HepG2 (cell line): ENCODE data around the gene ZNF287. TPM values are rescaled to one million over a fixed set of nuclear protein-coding genes. Genes with fewer than 3 reads are reported as not detected.
A peak's percentile ranks its signal among the peaks of the same experiment; 100 is the strongest.

Experiments
- FOXP1 ChIP-seq, 2 experiments: fragments of 450-650 bp in 1 of 2; IDR thresholded peaks; 2 replicates each; pipeline ENCODE4 v1.6.1; 2017 to 2018; ENCODE audit warnings: antibody characterized with exemption in 1 of 2
- HMGA1 ChIP-seq: sonication (generic); formaldehyde crosslinking; conservative IDR thresholded peaks from 2 replicates; pipeline ENCODE4 v1.4.0; 2020; ENCODE audit warnings: missing genetic modification reagents
- NCOR1 ChIP-seq: fragments of 200-600 bp; sonication (generic); IDR thresholded peaks from 2 replicates; pipeline ENCODE4 v1.7.0; 2017; ENCODE audit warnings: antibody characterized with exemption, low read length, borderline replicate concordance
- NFKB2 ChIP-seq: sonication (generic); formaldehyde crosslinking; IDR thresholded peaks from 2 replicates; pipeline ENCODE4 v1.4.0; 2020; ENCODE audit warnings: missing genetic modification reagents, borderline replicate concordance
- NR2F2 ChIP-seq: IDR thresholded peaks from 2 replicates; pipeline ENCODE4 v1.6.1; 2012; ENCODE audit warnings: low read depth, inconsistent platforms, borderline replicate concordance
- REPIN1 ChIP-seq: sonication (generic); formaldehyde crosslinking; IDR thresholded peaks from 2 replicates; pipeline ENCODE4 v1.8.0; 2022; ENCODE audit warnings: missing genetic modification reagents, low read depth, mild to moderate bottlenecking, borderline replicate concordance
- SMAD1 ChIP-seq: sonication (generic); formaldehyde crosslinking; IDR thresholded peaks from 2 replicates; pipeline ENCODE4 v1.4.0; 2020; ENCODE audit warnings: missing genetic modification reagents, low read depth, mild to moderate bottlenecking, borderline replicate concordance
- SMARCE1 ChIP-seq: fragments of 450-650 bp; IDR thresholded peaks from 2 replicates; pipeline ENCODE4 v1.6.1; 2017; ENCODE audit warnings: borderline replicate concordance
- ZNF326 ChIP-seq: sonication (generic); formaldehyde crosslinking; IDR thresholded peaks from 2 replicates; pipeline ENCODE4 v1.4.0; 2020; ENCODE audit warnings: missing genetic modification reagents, borderline replicate concordance
- ZNF383 ChIP-seq: sonication (generic); formaldehyde crosslinking; IDR thresholded peaks from 2 replicates; pipeline ENCODE4 v1.4.0; 2020; ENCODE audit warnings: missing genetic modification reagents, mild to moderate bottlenecking, borderline replicate concordance
- ZNF557 ChIP-seq: sonication (generic); formaldehyde crosslinking; IDR thresholded peaks from 2 replicates; pipeline ENCODE4 v1.4.0; 2020; ENCODE audit warnings: missing genetic modification reagents
- ZNF720 ChIP-seq: sonication (generic); formaldehyde crosslinking; IDR thresholded peaks from 2 replicates; pipeline ENCODE4 v1.4.0; 2020; ENCODE audit warnings: missing genetic modification reagents
- ZNF749 ChIP-seq: sonication (generic); formaldehyde crosslinking; IDR thresholded peaks from 2 replicates; pipeline ENCODE4 v1.8.0; 2022; ENCODE audit warnings: mild to moderate bottlenecking, missing genetic modification reagents, moderate library complexity, borderline replicate concordance
- ZNF83 ChIP-seq: sonication (generic); formaldehyde crosslinking; IDR thresholded peaks from 2 replicates; pipeline ENCODE4 v1.4.0; 2020; ENCODE audit warnings: missing genetic modification reagents, mild to moderate bottlenecking, borderline replicate concordance
- polyA plus RNA-seq, 8 experiments: library from polyadenylated mRNA; depleted of rRNA in 3 of 8; stranded (reverse) in 7 of 8; unstranded in 1 of 8; fragments of >200 nt; fragmentation: Illumina TruSeq in 4 of 8; extraction: Trizol in 4 of 8; gene quantifications; 2 replicates each; pipeline versions ENCODE4 v1.2.1 to v1.2.3, GENCODE V29; 2011 to 2016; ENCODE audit warnings: low read depth in 4 of 8, missing spikeins in 1 of 8, mixed read lengths in 1 of 8; ENCODE audit not compliant: insufficient read depth in 1 of 8
- total RNA-seq, 5 experiments: library from RNA; depleted of rRNA; stranded (reverse); fragments of >200 nt; fragmentation: Illumina TruSeq; extraction: Trizol; gene quantifications; 2 replicates each; pipeline ENCODE4 v1.2.3, GENCODE V29; 2016; ENCODE audit warnings: low read depth in 1 of 5
- TF ChIP-seq, protein P1 (sequence below): sonication (generic); formaldehyde crosslinking; IDR thresholded peaks from 2 replicates; pipeline ENCODE4 v1.4.0; 2020; ENCODE audit warnings: missing genetic modification reagents, borderline replicate concordance
- TF ChIP-seq, protein P2 (sequence below): sonication (generic); formaldehyde crosslinking; IDR thresholded peaks from 2 replicates; pipeline ENCODE4 v1.4.0; 2020; ENCODE audit warnings: missing genetic modification reagents
- TF ChIP-seq, protein P3 (sequence below): sonication (generic); formaldehyde crosslinking; IDR thresholded peaks from 2 replicates; pipeline ENCODE4 v1.5.1; 2020; ENCODE audit warnings: missing genetic modification reagents, mild to moderate bottlenecking, borderline replicate concordance
- TF ChIP-seq, protein P4 (sequence below): IDR thresholded peaks from 2 replicates; pipeline ENCODE4 v1.6.1; 2016; ENCODE audit warnings: missing genetic modification reagents, missing compliant biosample characterization
- TF ChIP-seq, protein P5 (sequence below): sonication (generic); formaldehyde crosslinking; IDR thresholded peaks from 2 replicates; pipeline ENCODE4 v1.4.0; 2020; ENCODE audit warnings: mild to moderate bottlenecking, missing genetic modification reagents
- TF ChIP-seq, protein P6 (sequence below): sonication (generic); formaldehyde crosslinking; IDR thresholded peaks from 2 replicates; pipeline ENCODE4 v1.4.0; 2020; ENCODE audit warnings: mild to moderate bottlenecking, missing genetic modification reagents

The ZNF287 gene
- total and polyA plus RNA-seq, 2 of the 13 experiments (the other 11 are each of a cell fraction or from before 2014, with no cell fraction given) = 0.21 TPM; not detected in 1

DNA sequence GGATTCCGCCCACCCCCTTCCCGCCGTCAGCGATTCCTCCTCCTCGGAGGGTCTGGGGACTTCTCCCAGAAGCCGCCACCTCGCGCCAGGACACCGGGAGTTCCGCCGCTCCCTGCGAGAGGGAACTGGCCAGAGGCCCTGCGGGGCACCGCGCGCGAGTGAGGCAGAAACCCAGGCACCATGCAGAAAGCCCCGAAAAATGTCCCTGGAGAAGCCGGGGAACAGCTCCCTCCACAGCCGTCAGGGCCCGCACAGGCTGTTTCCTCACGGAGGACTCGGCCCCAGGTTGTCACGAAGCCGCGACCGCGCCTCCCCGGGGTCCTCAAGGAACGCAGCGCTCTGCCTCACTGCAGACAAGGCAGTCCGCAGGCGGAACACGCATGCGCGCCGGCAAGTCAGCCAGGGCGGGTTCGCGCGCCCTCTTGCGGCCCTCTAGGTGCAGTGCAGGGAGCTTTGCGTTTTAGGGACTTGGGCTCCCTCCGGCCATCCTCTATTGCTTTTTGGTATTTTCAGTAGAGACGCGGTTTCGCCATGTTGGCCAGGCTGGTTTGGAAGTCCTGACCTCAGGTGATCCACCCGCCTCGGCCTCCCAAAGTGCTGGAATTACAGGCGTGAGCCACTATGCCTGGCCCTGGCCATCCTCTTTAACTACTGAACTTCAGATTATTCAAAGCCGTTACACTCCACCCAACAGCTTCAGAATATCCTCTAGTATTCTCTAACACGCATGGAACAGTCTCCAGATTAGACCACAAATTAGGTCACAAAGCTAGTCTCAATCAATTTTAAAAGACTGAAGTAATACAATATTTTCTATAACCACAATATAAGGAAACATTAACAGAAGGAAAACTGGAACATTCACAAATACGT is 20.3 kb upstream of the ZNF287 start (continued):
- TF ChIP-seq NR2F2 = no peak
- TF ChIP-seq FOXP1 (IDR thresholded peaks at IDR 0.05) = no peak
- no peak for TF ChIP-seq FOXP1 (CRISPR knock-in tag; IDR thresholded peaks at IDR 0.05)
- TF ChIP-seq, protein P1, sequence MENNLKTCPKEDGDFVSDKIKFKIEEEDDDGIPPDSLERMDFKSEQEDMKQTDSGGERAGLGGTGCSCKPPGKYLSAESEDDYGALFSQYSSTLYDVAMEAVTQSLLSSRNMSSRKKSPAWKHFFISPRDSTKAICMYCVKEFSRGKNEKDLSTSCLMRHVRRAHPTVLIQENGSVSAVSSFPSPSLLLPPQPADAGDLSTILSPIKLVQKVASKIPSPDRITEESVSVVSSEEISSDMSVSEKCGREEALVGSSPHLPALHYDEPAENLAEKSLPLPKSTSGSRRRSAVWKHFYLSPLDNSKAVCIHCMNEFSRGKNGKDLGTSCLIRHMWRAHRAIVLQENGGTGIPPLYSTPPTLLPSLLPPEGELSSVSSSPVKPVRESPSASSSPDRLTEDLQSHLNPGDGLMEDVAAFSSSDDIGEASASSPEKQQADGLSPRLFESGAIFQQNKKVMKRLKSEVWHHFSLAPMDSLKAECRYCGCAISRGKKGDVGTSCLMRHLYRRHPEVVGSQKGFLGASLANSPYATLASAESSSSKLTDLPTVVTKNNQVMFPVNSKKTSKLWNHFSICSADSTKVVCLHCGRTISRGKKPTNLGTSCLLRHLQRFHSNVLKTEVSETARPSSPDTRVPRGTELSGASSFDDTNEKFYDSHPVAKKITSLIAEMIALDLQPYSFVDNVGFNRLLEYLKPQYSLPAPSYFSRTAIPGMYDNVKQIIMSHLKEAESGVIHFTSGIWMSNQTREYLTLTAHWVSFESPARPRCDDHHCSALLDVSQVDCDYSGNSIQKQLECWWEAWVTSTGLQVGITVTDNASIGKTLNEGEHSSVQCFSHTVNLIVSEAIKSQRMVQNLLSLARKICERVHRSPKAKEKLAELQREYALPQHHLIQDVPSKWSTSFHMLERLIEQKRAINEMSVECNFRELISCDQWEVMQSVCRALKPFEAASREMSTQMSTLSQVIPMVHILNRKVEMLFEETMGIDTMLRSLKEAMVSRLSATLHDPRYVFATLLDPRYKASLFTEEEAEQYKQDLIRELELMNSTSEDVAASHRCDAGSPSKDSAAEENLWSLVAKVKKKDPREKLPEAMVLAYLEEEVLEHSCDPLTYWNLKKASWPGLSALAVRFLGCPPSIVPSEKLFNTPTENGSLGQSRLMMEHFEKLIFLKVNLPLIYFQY (CRISPR knock-in tag) = no peak
- TF ChIP-seq ZNF749 = peak; percentile 62; the same call in 1 of the 2 replicates
- TF ChIP-seq, protein P2, sequence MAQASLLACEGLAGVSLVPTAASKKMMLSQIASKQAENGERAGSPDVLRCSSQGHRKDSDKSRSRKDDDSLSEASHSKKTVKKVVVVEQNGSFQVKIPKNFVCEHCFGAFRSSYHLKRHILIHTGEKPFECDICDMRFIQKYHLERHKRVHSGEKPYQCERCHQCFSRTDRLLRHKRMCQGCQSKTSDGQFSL = no peak
- TF ChIP-seq, protein P3, sequence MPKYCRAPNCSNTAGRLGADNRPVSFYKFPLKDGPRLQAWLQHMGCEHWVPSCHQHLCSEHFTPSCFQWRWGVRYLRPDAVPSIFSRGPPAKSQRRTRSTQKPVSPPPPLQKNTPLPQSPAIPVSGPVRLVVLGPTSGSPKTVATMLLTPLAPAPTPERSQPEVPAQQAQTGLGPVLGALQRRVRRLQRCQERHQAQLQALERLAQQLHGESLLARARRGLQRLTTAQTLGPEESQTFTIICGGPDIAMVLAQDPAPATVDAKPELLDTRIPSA (CRISPR knock-in tag) = peak; percentile 89; the same call in 1 of the 2 replicates
- 0 out of 2 replicates have a peak, but pooled peaks have one; percentile 71 for TF ChIP-seq ZNF83 (CRISPR knock-in tag)
- no peak for TF ChIP-seq NCOR1
- TF ChIP-seq SMARCE1 = no peak
- TF ChIP-seq ZNF326 = no peak
- TF ChIP-seq SMAD1 (CRISPR knock-in tag) = 0 out of 2 replicates have a peak, but pooled peaks have one; percentile 56
- peak; percentile 79; the same call in 1 of the 2 replicates for TF ChIP-seq NFKB2
- no peak for TF ChIP-seq ZNF720 (CRISPR knock-in tag)
- TF ChIP-seq ZNF383 (CRISPR knock-in tag) = no peak
- TF ChIP-seq, protein P4, sequence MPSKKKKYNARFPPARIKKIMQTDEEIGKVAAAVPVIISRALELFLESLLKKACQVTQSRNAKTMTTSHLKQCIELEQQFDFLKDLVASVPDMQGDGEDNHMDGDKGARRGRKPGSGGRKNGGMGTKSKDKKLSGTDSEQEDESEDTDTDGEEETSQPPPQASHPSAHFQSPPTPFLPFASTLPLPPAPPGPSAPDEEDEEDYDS (CRISPR knock-in tag) = peak; percentile 44; the same call in 1 of the 2 replicates
- TF ChIP-seq, protein P5, sequence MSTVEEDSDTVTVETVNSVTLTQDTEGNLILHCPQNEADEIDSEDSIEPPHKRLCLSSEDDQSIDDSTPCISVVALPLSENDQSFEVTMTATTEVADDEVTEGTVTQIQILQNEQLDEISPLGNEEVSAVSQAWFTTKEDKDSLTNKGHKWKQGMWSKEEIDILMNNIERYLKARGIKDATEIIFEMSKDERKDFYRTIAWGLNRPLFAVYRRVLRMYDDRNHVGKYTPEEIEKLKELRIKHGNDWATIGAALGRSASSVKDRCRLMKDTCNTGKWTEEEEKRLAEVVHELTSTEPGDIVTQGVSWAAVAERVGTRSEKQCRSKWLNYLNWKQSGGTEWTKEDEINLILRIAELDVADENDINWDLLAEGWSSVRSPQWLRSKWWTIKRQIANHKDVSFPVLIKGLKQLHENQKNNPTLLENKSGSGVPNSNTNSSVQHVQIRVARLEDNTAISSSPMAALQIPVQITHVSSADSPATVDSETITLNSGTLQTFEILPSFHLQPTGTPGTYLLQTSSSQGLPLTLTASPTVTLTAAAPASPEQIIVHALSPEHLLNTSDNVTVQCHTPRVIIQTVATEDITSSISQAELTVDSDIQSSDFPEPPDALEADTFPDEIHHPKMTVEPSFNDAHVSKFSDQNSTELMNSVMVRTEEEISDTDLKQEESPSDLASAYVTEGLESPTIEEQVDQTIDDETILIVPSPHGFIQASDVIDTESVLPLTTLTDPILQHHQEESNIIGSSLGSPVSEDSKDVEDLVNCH (CRISPR knock-in tag) = no peak
- TF ChIP-seq REPIN1 = peak; percentile 57; the same call in 1 of the 2 replicates
- no peak for TF ChIP-seq HMGA1 (CRISPR knock-in tag)
- no peak for TF ChIP-seq ZNF557
- TF ChIP-seq, protein P6, sequence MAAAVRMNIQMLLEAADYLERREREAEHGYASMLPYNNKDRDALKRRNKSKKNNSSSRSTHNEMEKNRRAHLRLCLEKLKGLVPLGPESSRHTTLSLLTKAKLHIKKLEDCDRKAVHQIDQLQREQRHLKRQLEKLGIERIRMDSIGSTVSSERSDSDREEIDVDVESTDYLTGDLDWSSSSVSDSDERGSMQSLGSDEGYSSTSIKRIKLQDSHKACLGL = no peak
